NB4 (cell line): Measurements from ENCODE around the gene IL17REL.

ENCODE experiments used
- CTCF ChIP-seq: IDR thresholded peaks from one replicate; pipeline ENCODE4 v1.5.1; 2012; ENCODE audit warnings: low read depth, low read length
- MAX ChIP-seq: IDR thresholded peaks from 2 replicates; pipeline ENCODE4 v1.6.1; 2011; ENCODE audit warnings: low read depth, low read length
- MYC ChIP-seq: IDR thresholded peaks from 2 replicates; pipeline ENCODE4 v1.6.1; 2011; ENCODE audit warnings: low read depth, low read length
- POLR2A ChIP-seq: IDR thresholded peaks from 2 replicates; pipeline ENCODE4 v1.6.1; 2011; ENCODE audit warnings: mild to moderate bottlenecking; ENCODE audit not compliant: insufficient read length; ENCODE audit errors: extremely low read depth

- no peak for TF ChIP-seq CTCF
- no peak for TF ChIP-seq MYC
- TF ChIP-seq POLR2A: no peak
- TF ChIP-seq MAX: no peak
These were observed 48.2 kb downstream of the IL17REL start for GRCh38 chr22:49964136-49965090.
